ENCODE results near the gene RADIL. TPM values are rescaled to one million over a fixed set of nuclear protein-coding genes. Genes with fewer than 3 reads are reported as not detected.

Gene RADIL
- total and polyA plus RNA-seq, 2 of the 13 experiments (the other 11 are each of a cell fraction or from before 2014, with no cell fraction given), result 0.05 to 0.09 TPM

DNA sequence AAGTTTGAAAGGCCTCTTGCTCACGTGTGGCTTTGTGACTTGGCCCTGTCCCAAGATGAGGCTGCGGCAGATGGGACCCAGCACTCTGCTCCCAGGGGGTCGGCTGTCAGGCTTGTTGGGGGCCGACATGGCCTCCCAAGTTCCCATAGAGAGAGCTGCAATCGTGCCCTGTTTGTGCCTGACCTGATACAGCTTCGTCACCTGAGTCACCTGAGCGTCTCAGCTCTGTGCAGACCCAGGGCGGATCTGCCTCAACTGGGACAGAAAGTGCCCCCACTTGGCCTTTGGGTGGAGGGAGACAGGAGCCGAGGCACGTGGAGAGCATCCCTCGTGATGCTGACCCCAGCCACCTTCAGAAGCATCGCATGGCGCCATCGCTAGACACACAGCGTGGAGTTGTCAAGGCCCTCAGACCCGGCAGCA is 43.4 kb downstream of the RADIL start:
- POLR2A ChIA-PET, result no interaction called here
- no peak for TF ChIP-seq NAIF1 (CRISPR knock-in tag; IDR thresholded peaks at IDR 0.05; ENCODE audit: borderline replicate concordance)
- no peak for TF ChIP-seq IRF2 (CRISPR knock-in tag; IDR thresholded peaks at IDR 0.05)
- no peak for TF ChIP-seq RFX1 (IDR thresholded peaks at IDR 0.05)
- TF ChIP-seq NFATC3 (CRISPR knock-in tag; IDR thresholded peaks at IDR 0.05), result no peak
- no peak for TF ChIP-seq ZNF337 (CRISPR knock-in tag; IDR thresholded peaks at IDR 0.05; ENCODE audit: borderline replicate concordance, low read depth)
- TF ChIP-seq, protein P1, sequence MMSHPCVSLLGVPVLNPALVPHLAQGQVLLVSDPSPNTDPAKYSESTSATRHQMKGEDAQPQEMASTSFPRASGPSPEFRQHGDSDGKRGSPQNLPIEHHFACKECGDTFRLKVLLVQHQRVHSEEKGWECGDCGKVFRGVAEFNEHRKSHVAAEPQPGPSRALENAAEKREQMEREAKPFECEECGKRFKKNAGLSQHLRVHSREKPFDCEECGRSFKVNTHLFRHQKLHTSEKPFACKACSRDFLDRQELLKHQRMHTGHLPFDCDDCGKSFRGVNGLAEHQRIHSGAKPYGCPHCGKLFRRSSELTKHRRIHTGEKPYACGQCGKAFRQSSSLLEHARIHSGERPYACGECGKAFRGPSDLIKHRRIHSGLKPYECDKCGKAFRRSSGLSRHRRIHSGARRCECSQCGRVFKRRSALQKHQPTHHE (CRISPR knock-in tag; IDR thresholded peaks at IDR 0.05; ENCODE audit: borderline replicate concordance), result no peak
- no peak for TF ChIP-seq PAF1 (CRISPR knock-in tag; IDR thresholded peaks at IDR 0.05)
- no peak for TF ChIP-seq ZFYVE20 (CRISPR knock-in tag; IDR thresholded peaks at IDR 0.05; ENCODE audit: borderline replicate concordance, low read depth)
- no peak for TF ChIP-seq MBNL3 (CRISPR knock-in tag; conservative IDR thresholded peaks at IDR 0.05)
- TF ChIP-seq NFE2 (CRISPR knock-in tag; IDR thresholded peaks at IDR 0.05), result no peak
- no peak for TF ChIP-seq TCF12 (IDR thresholded peaks at IDR 0.05)
- no peak for TF ChIP-seq TCF12 (CRISPR knock-in tag; IDR thresholded peaks at IDR 0.05)
- no peak for TF ChIP-seq ZNF530 (CRISPR knock-in tag; IDR thresholded peaks at IDR 0.05; ENCODE audit: low read depth)
- TF ChIP-seq, protein P2, sequence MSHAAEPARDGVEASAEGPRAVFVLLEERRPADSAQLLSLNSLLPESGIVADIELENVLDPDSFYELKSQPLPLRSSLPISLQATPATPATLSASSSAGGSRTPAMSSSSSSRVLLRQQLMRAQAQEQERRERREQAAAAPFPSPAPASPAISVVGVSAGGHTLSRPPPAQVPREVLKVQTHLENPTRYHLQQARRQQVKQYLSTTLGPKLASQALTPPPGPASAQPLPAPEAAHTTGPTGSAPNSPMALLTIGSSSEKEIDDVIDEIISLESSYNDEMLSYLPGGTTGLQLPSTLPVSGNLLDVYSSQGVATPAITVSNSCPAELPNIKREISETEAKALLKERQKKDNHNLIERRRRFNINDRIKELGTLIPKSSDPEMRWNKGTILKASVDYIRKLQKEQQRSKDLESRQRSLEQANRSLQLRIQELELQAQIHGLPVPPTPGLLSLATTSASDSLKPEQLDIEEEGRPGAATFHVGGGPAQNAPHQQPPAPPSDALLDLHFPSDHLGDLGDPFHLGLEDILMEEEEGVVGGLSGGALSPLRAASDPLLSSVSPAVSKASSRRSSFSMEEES (CRISPR knock-in tag; IDR thresholded peaks at IDR 0.05), result no peak
- no peak for TF ChIP-seq ZNF10 (CRISPR knock-in tag; IDR thresholded peaks at IDR 0.05; ENCODE audit: borderline replicate concordance, low read depth)
- TF ChIP-seq NPAS2 (CRISPR knock-in tag; IDR thresholded peaks at IDR 0.05; ENCODE audit: borderline replicate concordance), result no peak
- H3K36me3 ChIP-seq (replicated peaks in 1 of 2; ENCODE audit: control insufficient read depth in 1 of 2, insufficient read depth in 2 of 2, low read length in 2 of 2), result no peaks in the 10 kb centered on the region
- peaks cover 4 to 21% of the 10 kb centered on the region in 2 experiments; a peak in 4 of 5 replicates for H3K27me3 ChIP-seq (ENCODE audit: control insufficient read depth in 1 of 2, insufficient read depth in 2 of 2, low read length in 2 of 2)
- no peaks in the 10 kb centered on the region for H3K9me3 ChIP-seq (ENCODE audit: low read length)
- H3K4me2 ChIP-seq (ENCODE audit: low read depth, low read length), result no peak overlapping the region
- no peaks in the 10 kb centered on the region for H4K20me1 ChIP-seq (ENCODE audit: insufficient read depth, low read length)
- in situ Hi-C loops (cut with HindIII; ENCODE audit: extremely low pct_ligation_motif_present, low pct_unique_long_range_greater_than_20kb) (no loop called here), intact Hi-C loops (cut with micrococcal nuclease; ENCODE audit: unreplicated experiment) (loop anchor here (10.0 kb wide), 1 partner anchor 945 kb away; the partner anchor contains the start of gene RNF216)
- CTCF ChIA-PET (ENCODE audit: low intra/inter-chr PET ratio, low total read pairs), result no interaction called here
- ATAC-seq (no peak), DNase-seq (ENCODE audit: low spot score) (no peak), FAIRE-seq (no peak)
- BruUV-seq (replicated peaks), result no TSS peak
- H3K4me1 ChIP-seq (ENCODE audit: insufficient read depth, low read length), result peaks cover 28% of the 10 kb centered on the region
- H3K4me3 ChIP-seq (replicated peaks in 1 of 3; ENCODE audit: insufficient read depth in 1 of 3, low read depth in 2 of 3, low read length in 3 of 3), result no peak overlapping the region
- no peaks in the 10 kb centered on the region for H3K79me2 ChIP-seq (ENCODE audit: insufficient read depth, low read length)
- no peak overlapping the region for H3K27ac ChIP-seq (ENCODE audit: extremely low read length, insufficient read depth, low read length)
- 62% methylated on average over 12 of the region's 16 CpGs for WGBS (ENCODE audit: low lambda C conversion rate)
- H2AFZ ChIP-seq (ENCODE audit: low read length), result no peak overlapping the region
- H3K9ac ChIP-seq (ENCODE audit: insufficient read depth, low read depth, low read length), result no peak overlapping the region
